HepG2 (cell line): Measurements from ENCODE around the gene HEPACAM. TPM values are rescaled to one million over a fixed set of nuclear protein-coding genes. Genes with fewer than 3 reads are reported as not detected.
A peak's percentile ranks its signal among the peaks of the same experiment; 100 is the strongest.

Source experiments
- ADNP ChIP-seq: sonication (generic); formaldehyde crosslinking; IDR thresholded peaks from 2 replicates; pipeline ENCODE4 v1.4.0; 2020; ENCODE audit warnings: missing genetic modification reagents
- BRCA1 ChIP-seq: sonication (generic); formaldehyde crosslinking; IDR thresholded peaks from 2 replicates; pipeline ENCODE4 v1.4.0; 2020; ENCODE audit warnings: missing genetic modification reagents
- CERS6 ChIP-seq: sonication (generic); formaldehyde crosslinking; IDR thresholded peaks from 2 replicates; pipeline ENCODE4 v1.5.0; 2020; ENCODE audit warnings: missing genetic modification reagents
- MATR3 ChIP-seq: sonication (generic); formaldehyde crosslinking; IDR thresholded peaks from 2 replicates; pipeline ENCODE4 v1.4.0; 2020; ENCODE audit warnings: missing genetic modification reagents
- SMAD1 ChIP-seq: sonication (generic); formaldehyde crosslinking; IDR thresholded peaks from 2 replicates; pipeline ENCODE4 v1.4.0; 2020; ENCODE audit warnings: missing genetic modification reagents, low read depth, mild to moderate bottlenecking, borderline replicate concordance
- SNAI1 ChIP-seq: sonication (generic); formaldehyde crosslinking; IDR thresholded peaks from 2 replicates; pipeline ENCODE4 v1.5.0; 2020; ENCODE audit warnings: mild to moderate bottlenecking, missing genetic modification reagents, borderline replicate concordance
- TCF7 ChIP-seq: sonication (generic); IDR thresholded peaks from 2 replicates; pipeline ENCODE4 v1.6.1; 2016; ENCODE audit warnings: antibody characterized with exemption, low read depth
- TRIM24 ChIP-seq: sonication (generic); formaldehyde crosslinking; IDR thresholded peaks from 2 replicates; pipeline ENCODE4 v1.8.0; 2022; ENCODE audit warnings: mild to moderate bottlenecking, missing genetic modification reagents
- ZFP36L1 ChIP-seq: sonication (generic); formaldehyde crosslinking; IDR thresholded peaks from 2 replicates; pipeline ENCODE4 v1.8.0; 2022; ENCODE audit warnings: mild to moderate bottlenecking, missing genetic modification reagents, moderate library complexity
- ZNF724P ChIP-seq: sonication (generic); formaldehyde crosslinking; IDR thresholded peaks from 2 replicates; pipeline ENCODE4 v1.8.0; 2022; ENCODE audit warnings: missing genetic modification reagents, borderline replicate concordance
- ZNF75D ChIP-seq: sonication (generic); formaldehyde crosslinking; IDR thresholded peaks from 2 replicates; pipeline ENCODE4 v1.8.1; 2023; ENCODE audit warnings: missing genetic modification reagents, mild to moderate bottlenecking, borderline replicate concordance
- ZNF766 ChIP-seq: sonication (generic); formaldehyde crosslinking; IDR thresholded peaks from 2 replicates; pipeline ENCODE4 v1.5.0; 2020; ENCODE audit warnings: missing genetic modification reagents, borderline replicate concordance
- polyA plus RNA-seq, 8 experiments: library from polyadenylated mRNA; depleted of rRNA in 3 of 8; stranded (reverse) in 7 of 8; unstranded in 1 of 8; fragments of >200 nt; fragmentation: Illumina TruSeq in 4 of 8; extraction: Trizol in 4 of 8; gene quantifications; 2 replicates each; pipeline versions ENCODE4 v1.2.1 to v1.2.3, GENCODE V29; 2011 to 2016; ENCODE audit warnings: low read depth in 4 of 8, missing spikeins in 1 of 8, mixed read lengths in 1 of 8; ENCODE audit not compliant: insufficient read depth in 1 of 8
- total RNA-seq, 5 experiments: library from RNA; depleted of rRNA; stranded (reverse); fragments of >200 nt; fragmentation: Illumina TruSeq; extraction: Trizol; gene quantifications; 2 replicates each; pipeline ENCODE4 v1.2.3, GENCODE V29; 2016; ENCODE audit warnings: low read depth in 1 of 5
- TF ChIP-seq, protein P1 (sequence below): sonication (generic); formaldehyde crosslinking; IDR thresholded peaks from 2 replicates; pipeline ENCODE4 v1.4.0; 2020; ENCODE audit warnings: missing genetic modification reagents, borderline replicate concordance
- TF ChIP-seq, protein P2 (sequence below): sonication (generic); formaldehyde crosslinking; IDR thresholded peaks from 2 replicates; pipeline ENCODE4 v1.8.0; 2022; ENCODE audit warnings: mild to moderate bottlenecking, missing genetic modification reagents; ENCODE audit not compliant: insufficient replicate concordance
- TF ChIP-seq, protein P3 (sequence below): sonication (generic); formaldehyde crosslinking; IDR thresholded peaks from 2 replicates; pipeline ENCODE4 v1.8.0; 2022; ENCODE audit warnings: missing genetic modification reagents, mild to moderate bottlenecking, moderate library complexity, borderline replicate concordance
- TF ChIP-seq, protein P4 (sequence below): sonication (generic); formaldehyde crosslinking; IDR thresholded peaks from 2 replicates; pipeline ENCODE4 v1.5.0; 2020; ENCODE audit warnings: mild to moderate bottlenecking, missing genetic modification reagents

Gene HEPACAM
- total and polyA plus RNA-seq, 2 of the 13 experiments (the other 11 are each of a cell fraction or from before 2014, with no cell fraction given), result 66.9 to 121 TPM

- TF ChIP-seq ZNF75D (CRISPR knock-in tag) (no peak), ZNF766 (CRISPR knock-in tag) (no peak; the same call in 1 of the 2 replicates), SMAD1 (CRISPR knock-in tag) (peak; percentile 79; the same call in 1 of the 2 replicates), ZNF724P (peak; percentile 67; the same call in 1 of the 2 replicates), ZFP36L1 (CRISPR knock-in tag) (0 out of 2 replicates have a peak, but pooled peaks have one; percentile 22), MATR3 (no peak), CERS6 (CRISPR knock-in tag) (no peak), SNAI1 (no peak), BRCA1 (CRISPR knock-in tag) (no peak), TCF7 (no peak), TRIM24 (CRISPR knock-in tag) (no peak), ADNP (CRISPR knock-in tag) (0 out of 2 replicates have a peak, but pooled peaks have one; percentile 41)
- TF ChIP-seq, protein P1, sequence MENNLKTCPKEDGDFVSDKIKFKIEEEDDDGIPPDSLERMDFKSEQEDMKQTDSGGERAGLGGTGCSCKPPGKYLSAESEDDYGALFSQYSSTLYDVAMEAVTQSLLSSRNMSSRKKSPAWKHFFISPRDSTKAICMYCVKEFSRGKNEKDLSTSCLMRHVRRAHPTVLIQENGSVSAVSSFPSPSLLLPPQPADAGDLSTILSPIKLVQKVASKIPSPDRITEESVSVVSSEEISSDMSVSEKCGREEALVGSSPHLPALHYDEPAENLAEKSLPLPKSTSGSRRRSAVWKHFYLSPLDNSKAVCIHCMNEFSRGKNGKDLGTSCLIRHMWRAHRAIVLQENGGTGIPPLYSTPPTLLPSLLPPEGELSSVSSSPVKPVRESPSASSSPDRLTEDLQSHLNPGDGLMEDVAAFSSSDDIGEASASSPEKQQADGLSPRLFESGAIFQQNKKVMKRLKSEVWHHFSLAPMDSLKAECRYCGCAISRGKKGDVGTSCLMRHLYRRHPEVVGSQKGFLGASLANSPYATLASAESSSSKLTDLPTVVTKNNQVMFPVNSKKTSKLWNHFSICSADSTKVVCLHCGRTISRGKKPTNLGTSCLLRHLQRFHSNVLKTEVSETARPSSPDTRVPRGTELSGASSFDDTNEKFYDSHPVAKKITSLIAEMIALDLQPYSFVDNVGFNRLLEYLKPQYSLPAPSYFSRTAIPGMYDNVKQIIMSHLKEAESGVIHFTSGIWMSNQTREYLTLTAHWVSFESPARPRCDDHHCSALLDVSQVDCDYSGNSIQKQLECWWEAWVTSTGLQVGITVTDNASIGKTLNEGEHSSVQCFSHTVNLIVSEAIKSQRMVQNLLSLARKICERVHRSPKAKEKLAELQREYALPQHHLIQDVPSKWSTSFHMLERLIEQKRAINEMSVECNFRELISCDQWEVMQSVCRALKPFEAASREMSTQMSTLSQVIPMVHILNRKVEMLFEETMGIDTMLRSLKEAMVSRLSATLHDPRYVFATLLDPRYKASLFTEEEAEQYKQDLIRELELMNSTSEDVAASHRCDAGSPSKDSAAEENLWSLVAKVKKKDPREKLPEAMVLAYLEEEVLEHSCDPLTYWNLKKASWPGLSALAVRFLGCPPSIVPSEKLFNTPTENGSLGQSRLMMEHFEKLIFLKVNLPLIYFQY (CRISPR knock-in tag), result no peak
- TF ChIP-seq, protein P2, sequence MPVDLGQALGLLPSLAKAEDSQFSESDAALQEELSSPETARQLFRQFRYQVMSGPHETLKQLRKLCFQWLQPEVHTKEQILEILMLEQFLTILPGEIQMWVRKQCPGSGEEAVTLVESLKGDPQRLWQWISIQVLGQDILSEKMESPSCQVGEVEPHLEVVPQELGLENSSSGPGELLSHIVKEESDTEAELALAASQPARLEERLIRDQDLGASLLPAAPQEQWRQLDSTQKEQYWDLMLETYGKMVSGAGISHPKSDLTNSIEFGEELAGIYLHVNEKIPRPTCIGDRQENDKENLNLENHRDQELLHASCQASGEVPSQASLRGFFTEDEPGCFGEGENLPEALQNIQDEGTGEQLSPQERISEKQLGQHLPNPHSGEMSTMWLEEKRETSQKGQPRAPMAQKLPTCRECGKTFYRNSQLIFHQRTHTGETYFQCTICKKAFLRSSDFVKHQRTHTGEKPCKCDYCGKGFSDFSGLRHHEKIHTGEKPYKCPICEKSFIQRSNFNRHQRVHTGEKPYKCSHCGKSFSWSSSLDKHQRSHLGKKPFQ (CRISPR knock-in tag), result no peak
- TF ChIP-seq, protein P3, sequence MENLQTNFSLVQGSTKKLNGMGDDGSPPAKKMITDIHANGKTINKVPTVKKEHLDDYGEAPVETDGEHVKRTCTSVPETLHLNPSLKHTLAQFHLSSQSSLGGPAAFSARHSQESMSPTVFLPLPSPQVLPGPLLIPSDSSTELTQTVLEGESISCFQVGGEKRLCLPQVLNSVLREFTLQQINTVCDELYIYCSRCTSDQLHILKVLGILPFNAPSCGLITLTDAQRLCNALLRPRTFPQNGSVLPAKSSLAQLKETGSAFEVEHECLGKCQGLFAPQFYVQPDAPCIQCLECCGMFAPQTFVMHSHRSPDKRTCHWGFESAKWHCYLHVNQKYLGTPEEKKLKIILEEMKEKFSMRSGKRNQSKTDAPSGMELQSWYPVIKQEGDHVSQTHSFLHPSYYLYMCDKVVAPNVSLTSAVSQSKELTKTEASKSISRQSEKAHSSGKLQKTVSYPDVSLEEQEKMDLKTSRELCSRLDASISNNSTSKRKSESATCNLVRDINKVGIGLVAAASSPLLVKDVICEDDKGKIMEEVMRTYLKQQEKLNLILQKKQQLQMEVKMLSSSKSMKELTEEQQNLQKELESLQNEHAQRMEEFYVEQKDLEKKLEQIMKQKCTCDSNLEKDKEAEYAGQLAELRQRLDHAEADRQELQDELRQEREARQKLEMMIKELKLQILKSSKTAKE (CRISPR knock-in tag), result 0 out of 2 replicates have a peak, but pooled peaks have one; percentile 36
- TF ChIP-seq, protein P4, sequence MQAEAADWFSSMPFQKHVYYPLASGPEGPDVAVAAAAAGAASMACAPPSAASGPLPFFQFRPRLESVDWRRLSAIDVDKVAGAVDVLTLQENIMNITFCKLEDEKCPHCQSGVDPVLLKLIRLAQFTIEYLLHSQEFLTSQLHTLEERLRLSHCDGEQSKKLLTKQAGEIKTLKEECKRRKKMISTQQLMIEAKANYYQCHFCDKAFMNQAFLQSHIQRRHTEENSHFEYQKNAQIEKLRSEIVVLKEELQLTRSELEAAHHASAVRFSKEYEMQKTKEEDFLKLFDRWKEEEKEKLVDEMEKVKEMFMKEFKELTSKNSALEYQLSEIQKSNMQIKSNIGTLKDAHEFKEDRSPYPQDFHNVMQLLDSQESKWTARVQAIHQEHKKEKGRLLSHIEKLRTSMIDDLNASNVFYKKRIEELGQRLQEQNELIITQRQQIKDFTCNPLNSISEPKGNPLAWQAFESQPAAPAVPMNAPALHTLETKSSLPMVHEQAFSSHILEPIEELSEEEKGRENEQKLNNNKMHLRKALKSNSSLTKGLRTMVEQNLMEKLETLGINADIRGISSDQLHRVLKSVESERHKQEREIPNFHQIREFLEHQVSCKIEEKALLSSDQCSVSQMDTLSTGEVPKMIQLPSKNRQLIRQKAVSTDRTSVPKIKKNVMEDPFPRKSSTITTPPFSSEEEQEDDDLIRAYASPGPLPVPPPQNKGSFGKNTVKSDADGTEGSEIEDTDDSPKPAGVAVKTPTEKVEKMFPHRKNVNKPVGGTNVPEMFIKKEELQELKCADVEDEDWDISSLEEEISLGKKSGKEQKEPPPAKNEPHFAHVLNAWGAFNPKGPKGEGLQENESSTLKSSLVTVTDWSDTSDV (CRISPR knock-in tag), result no peak
Observed at GRCh38 chr11:124875943-124876817, 59.7 kb downstream of the HEPACAM start (continued).
